Measurements from ENCODE around the gene CAMK2D.

The CAMK2D gene

DNA sequence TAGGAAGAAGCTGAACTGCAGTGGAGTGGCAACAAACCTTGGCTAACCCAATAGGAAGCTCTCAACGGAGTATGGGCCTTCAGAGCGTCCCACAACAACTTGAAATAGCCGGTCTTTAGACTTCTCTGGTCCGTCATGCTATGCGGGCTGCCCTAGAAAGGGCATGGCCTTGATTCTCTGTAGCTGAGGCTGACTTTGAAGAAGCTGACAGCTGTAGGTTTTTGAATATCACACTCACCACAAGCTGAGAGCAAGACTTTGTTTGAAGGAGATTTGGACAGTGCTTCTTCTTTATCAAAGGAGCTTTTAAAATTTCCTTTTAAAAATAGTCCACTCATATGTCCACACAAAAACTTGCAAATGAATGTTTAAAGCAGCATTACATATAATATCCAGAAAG lies 322.9 kb downstream of the CAMK2D start:
- no peaks in the 10 kb centered on the region for H3K36me3 ChIP-seq (ENCODE audit: insufficient read depth, low read length)
- H3K4me1 ChIP-seq (ENCODE audit: insufficient read depth, low read length), result peaks cover 8% of the 10 kb centered on the region; the same call in 1 of the 2 replicates
- H3K9ac ChIP-seq (ENCODE audit: low read depth, low read length), result no peak overlapping the region
- H3K27ac ChIP-seq (ENCODE audit: low read depth, low read length), result no peak overlapping the region
- WGBS, result 94% methylated on average over 5 of the region's 5 CpGs
- no peaks in the 10 kb centered on the region for H3K9me3 ChIP-seq (ENCODE audit: insufficient read depth, low read depth, low read length)
- H3K27me3 ChIP-seq (ENCODE audit: insufficient read depth, low read length), result no peaks in the 10 kb centered on the region
- no peak overlapping the region for H3K4me3 ChIP-seq (ENCODE audit: low read length)

GRCh38 chr4:113437129-113437528 lies 324.4 kb downstream of the CAMK2D start:
- H3K27me3 ChIP-seq (ENCODE audit: insufficient read depth, low read length), result no peaks in the 10 kb centered on the region
- no peak overlapping the region for H3K9ac ChIP-seq (ENCODE audit: low read depth, low read length)

DNA sequence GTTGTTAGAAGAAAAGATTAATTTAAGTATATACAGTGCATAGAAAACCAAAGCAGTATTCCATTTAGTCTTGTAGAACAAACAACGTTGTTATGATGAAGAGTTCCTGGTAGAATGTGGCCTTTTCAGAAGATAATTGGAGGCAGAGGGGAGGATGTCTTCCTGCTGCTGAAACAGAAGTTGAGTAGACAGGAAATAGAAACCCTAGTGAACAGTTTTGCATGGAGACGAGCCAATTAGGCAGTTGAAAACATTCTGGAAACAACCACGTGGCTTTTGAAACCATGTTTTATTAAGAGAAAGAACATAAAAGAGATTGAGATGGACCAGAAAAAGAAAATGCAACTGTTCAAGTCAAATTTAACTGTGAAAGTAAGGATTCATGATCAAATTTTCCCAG lies 325.2 kb downstream of the CAMK2D start:
- no peak overlapping the region for H3K27ac ChIP-seq (ENCODE audit: low read depth, low read length)
- no peak overlapping the region for H3K4me3 ChIP-seq (ENCODE audit: low read length)
- H3K9me3 ChIP-seq (ENCODE audit: insufficient read depth, low read depth, low read length), result peaks cover 7% of the 10 kb centered on the region; the same call in 1 of the 2 replicates
- peaks cover 8% of the 10 kb centered on the region; the same call in 1 of the 2 replicates for H3K4me1 ChIP-seq (ENCODE audit: insufficient read depth, low read length)
- no peak overlapping the region for H3K9ac ChIP-seq (ENCODE audit: low read depth, low read length)
- no peaks in the 10 kb centered on the region for H3K27me3 ChIP-seq (ENCODE audit: insufficient read depth, low read length)
- no peaks in the 10 kb centered on the region for H3K36me3 ChIP-seq (ENCODE audit: insufficient read depth, low read length)
- 61% methylated on average over 3 of the region's 3 CpGs for WGBS

More at GRCh38 chr4:113437129-113437528, 324.4 kb downstream of the CAMK2D start:
- WGBS, result 81% methylated on average over 3 of the region's 3 CpGs
- Histone ChIP-seq H3K9me3 (ENCODE audit: insufficient read depth, low read depth, low read length) (0 out of 2 replicates have a peak, but pooled peaks cover 3% of the 10 kb centered on the region), H3K4me3 (ENCODE audit: low read length) (no peak overlapping the region), H3K4me1 (ENCODE audit: insufficient read depth, low read length) (peaks cover 8% of the 10 kb centered on the region; the same call in 1 of the 2 replicates), H3K27ac (ENCODE audit: low read depth, low read length) (no peak overlapping the region), H3K36me3 (ENCODE audit: insufficient read depth, low read length) (no peaks in the 10 kb centered on the region)

DNA sequence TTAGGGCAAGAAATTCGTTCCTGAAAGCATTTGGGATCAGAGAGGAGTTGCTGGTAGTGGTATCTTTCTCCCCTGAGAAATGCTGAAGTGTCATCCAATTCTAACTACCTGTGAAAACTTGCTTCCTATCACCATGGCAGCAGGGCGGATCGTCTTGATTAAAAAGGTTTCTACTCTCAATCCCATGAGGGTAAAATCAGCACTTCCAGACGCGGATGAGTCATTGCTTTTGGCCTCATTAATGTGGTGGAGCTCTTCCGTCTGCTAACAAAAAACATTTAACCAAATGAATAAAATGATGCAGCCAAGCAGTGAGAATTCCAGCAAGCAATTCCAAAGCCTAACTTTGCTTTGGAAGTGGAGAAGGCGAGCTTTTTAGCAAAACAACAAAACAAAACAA lies 325.6 kb downstream of the CAMK2D start:
- H3K9ac ChIP-seq (ENCODE audit: low read depth, low read length), result no peak overlapping the region
- WGBS, result 59% methylated on average over 6 of the region's 7 CpGs
- peaks cover 8% of the 10 kb centered on the region; the same call in 1 of the 2 replicates for H3K4me1 ChIP-seq (ENCODE audit: insufficient read depth, low read length)
- H3K27me3 ChIP-seq (ENCODE audit: insufficient read depth, low read length), result no peaks in the 10 kb centered on the region
- H3K4me3 ChIP-seq (ENCODE audit: low read length), result no peak overlapping the region
- no peak overlapping the region for H3K27ac ChIP-seq (ENCODE audit: low read depth, low read length)
- peaks cover 12% of the 10 kb centered on the region for H3K9me3 ChIP-seq (ENCODE audit: insufficient read depth, low read depth, low read length)
- no peaks in the 10 kb centered on the region for H3K36me3 ChIP-seq (ENCODE audit: insufficient read depth, low read length)

GRCh38 chr4:113434247-113434587 lies 327.3 kb downstream of the CAMK2D start:
- Histone ChIP-seq H3K27ac (ENCODE audit: low read depth, low read length) (no peak overlapping the region), H3K27me3 (ENCODE audit: insufficient read depth, low read length) (no peaks in the 10 kb centered on the region), H3K4me1 (ENCODE audit: insufficient read depth, low read length) (peaks cover 8% of the 10 kb centered on the region; the same call in 1 of the 2 replicates), H3K9ac (ENCODE audit: low read depth, low read length) (no peak overlapping the region), H3K4me3 (ENCODE audit: low read length) (no peak overlapping the region), H3K36me3 (ENCODE audit: insufficient read depth, low read length) (no peaks in the 10 kb centered on the region), H3K9me3 (ENCODE audit: insufficient read depth, low read depth, low read length) (peaks cover 18% of the 10 kb centered on the region)
- 84% methylated on average over 3 of the region's 3 CpGs for WGBS

- Histone ChIP-seq H3K4me3 (ENCODE audit: low read length) (no peak overlapping the region), H3K9me3 (ENCODE audit: insufficient read depth, low read depth, low read length) (peaks cover 18% of the 10 kb centered on the region), H3K9ac (ENCODE audit: low read depth, low read length) (no peak overlapping the region), H3K36me3 (ENCODE audit: insufficient read depth, low read length) (no peaks in the 10 kb centered on the region), H3K27ac (ENCODE audit: low read depth, low read length) (no peak overlapping the region), H3K4me1 (ENCODE audit: insufficient read depth, low read length) (peaks cover 8% of the 10 kb centered on the region; the same call in 1 of the 2 replicates), H3K27me3 (ENCODE audit: insufficient read depth, low read length) (no peaks in the 10 kb centered on the region)
- 95% methylated on average over 4 of the region's 4 CpGs for WGBS
These were observed 327.8 kb downstream of the CAMK2D start for GRCh38 chr4:113433536-113434246.

DNA sequence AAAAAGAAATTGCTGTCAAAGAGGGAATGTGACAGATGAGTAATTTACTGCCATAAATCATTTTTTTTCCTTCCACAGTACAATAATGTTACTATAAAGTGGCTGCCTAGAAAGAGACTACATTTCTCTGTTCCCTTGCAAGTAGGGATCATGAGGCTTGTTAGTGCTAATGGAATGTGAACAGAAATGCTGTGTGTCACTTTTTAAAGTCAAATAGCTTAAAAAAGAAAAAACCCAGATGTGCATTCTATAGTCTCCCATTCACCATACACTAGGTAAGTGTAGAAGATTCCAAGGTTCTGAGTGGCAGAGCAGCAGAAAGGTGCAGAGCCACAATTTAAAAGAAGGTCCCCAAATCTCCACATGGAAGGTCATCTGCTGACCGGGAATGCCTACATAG lies 328.4 kb downstream of the CAMK2D start:
- Histone ChIP-seq H3K9me3 (ENCODE audit: insufficient read depth, low read depth, low read length) (peaks cover 18% of the 10 kb centered on the region), H3K4me3 (ENCODE audit: low read length) (no peak overlapping the region), H3K36me3 (ENCODE audit: insufficient read depth, low read length) (no peaks in the 10 kb centered on the region), H3K9ac (ENCODE audit: low read depth, low read length) (no peak overlapping the region), H3K27me3 (ENCODE audit: insufficient read depth, low read length) (no peaks in the 10 kb centered on the region), H3K27ac (ENCODE audit: low read depth, low read length) (no peak overlapping the region), H3K4me1 (ENCODE audit: insufficient read depth, low read length) (peaks cover 8% of the 10 kb centered on the region; the same call in 1 of the 2 replicates)
- WGBS, result 94% methylated on average over 1 of the region's 1 CpG

GRCh38 chr4:113423631-113424030 lies 337.9 kb downstream of the CAMK2D start:
- 80% methylated on average over 1 of the region's 1 CpG for WGBS
- no peaks in the 10 kb centered on the region for H3K4me1 ChIP-seq (ENCODE audit: insufficient read depth, low read length)
- H3K27me3 ChIP-seq (ENCODE audit: insufficient read depth, low read length), result no peaks in the 10 kb centered on the region
- no peak overlapping the region for H3K4me3 ChIP-seq (ENCODE audit: low read length)
- H3K36me3 ChIP-seq (ENCODE audit: insufficient read depth, low read length), result no peaks in the 10 kb centered on the region
- no peak overlapping the region for H3K27ac ChIP-seq (ENCODE audit: low read depth, low read length)
- peaks cover 18% of the 10 kb centered on the region; the same call in 1 of the 2 replicates for H3K9me3 ChIP-seq (ENCODE audit: insufficient read depth, low read depth, low read length)
- H3K9ac ChIP-seq (ENCODE audit: low read depth, low read length), result no peak overlapping the region

DNA sequence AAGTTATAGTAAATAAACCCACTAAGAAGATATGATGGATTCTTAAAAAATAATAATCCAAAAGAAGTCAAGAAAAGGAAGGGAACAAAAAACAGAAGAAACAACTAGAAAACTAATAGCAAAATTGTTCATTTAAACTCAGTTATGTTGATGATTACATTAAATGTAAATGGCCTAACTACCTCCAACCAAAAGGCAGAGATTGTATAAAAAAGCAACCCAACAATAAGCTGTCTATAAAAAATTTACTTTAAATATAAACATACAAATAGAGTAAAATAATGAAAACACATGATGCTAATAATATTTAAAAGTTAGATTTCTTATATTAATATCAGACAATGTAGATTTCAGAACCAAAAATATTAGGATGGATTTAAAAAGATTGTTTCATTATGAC lies 340.6 kb downstream of the CAMK2D start:
- peaks cover 18% of the 10 kb centered on the region; the same call in 1 of the 2 replicates for H3K9me3 ChIP-seq (ENCODE audit: insufficient read depth, low read depth, low read length)
- H3K27ac ChIP-seq (ENCODE audit: low read depth, low read length), result no peak overlapping the region
- no peaks in the 10 kb centered on the region for H3K27me3 ChIP-seq (ENCODE audit: insufficient read depth, low read length)
- H3K9ac ChIP-seq (ENCODE audit: low read depth, low read length), result no peak overlapping the region
- no peak overlapping the region for H3K4me3 ChIP-seq (ENCODE audit: low read length)
- H3K36me3 ChIP-seq (ENCODE audit: insufficient read depth, low read length), result no peaks in the 10 kb centered on the region
- H3K4me1 ChIP-seq (ENCODE audit: insufficient read depth, low read length), result no peaks in the 10 kb centered on the region

DNA sequence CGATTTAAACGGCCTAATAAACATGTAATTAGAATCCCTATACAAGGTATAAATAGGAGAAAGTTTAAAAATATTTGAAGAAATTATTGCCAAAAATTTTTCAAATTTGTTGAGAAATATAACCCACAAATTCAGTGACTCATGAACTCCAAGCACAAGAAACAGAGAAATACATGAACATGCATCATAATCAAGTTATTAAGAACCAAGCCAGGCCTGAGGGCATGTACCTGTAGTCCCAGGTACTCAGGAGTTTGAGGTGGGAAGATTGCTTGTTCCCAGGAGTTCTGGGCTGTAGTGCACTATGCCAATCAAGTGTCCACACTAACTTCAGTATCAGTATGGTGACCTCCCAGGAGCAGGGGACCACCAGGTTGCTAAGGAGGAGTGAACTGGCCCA lies 341.9 kb downstream of the CAMK2D start:
- Histone ChIP-seq H3K4me1 (ENCODE audit: insufficient read depth, low read length) (no peaks in the 10 kb centered on the region), H3K9ac (ENCODE audit: low read depth, low read length) (no peak overlapping the region), H3K4me3 (ENCODE audit: low read length) (no peak overlapping the region), H3K27ac (ENCODE audit: low read depth, low read length) (no peak overlapping the region), H3K27me3 (ENCODE audit: insufficient read depth, low read length) (no peaks in the 10 kb centered on the region), H3K9me3 (ENCODE audit: insufficient read depth, low read depth, low read length) (peaks cover 18% of the 10 kb centered on the region; the same call in 1 of the 2 replicates), H3K36me3 (ENCODE audit: insufficient read depth, low read length) (no peaks in the 10 kb centered on the region)
- WGBS, result no CpG with 5 or more reads among the region's 2 CpGs

DNA sequence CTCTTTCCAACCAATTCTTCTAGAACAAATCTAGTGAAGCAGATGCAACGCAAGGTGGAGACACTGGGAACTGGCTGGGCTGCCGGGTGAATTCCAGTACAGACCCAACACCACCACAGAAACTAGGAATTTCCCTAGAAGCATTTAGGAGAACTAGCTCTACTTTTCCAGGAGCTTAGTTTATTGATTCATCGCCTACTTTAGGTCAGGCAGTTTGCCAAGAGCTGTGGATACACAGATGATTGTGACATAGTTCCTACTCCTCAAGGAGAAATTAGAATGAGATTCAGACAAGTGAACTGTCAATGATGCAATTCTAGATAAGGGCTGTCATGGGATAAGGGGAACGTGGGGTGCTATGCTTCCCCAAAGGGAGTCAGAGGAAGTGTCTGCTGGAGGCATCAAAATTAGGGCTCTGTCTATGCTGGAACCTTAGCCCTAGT lies 350.0 kb downstream of the CAMK2D start:
- Histone ChIP-seq H3K36me3 (ENCODE audit: insufficient read depth, low read length) (no peaks in the 10 kb centered on the region), H3K4me1 (ENCODE audit: insufficient read depth, low read length) (no peaks in the 10 kb centered on the region), H3K27me3 (ENCODE audit: insufficient read depth, low read length) (no peaks in the 10 kb centered on the region), H3K9ac (ENCODE audit: low read depth, low read length) (no peak overlapping the region), H3K4me3 (ENCODE audit: low read length) (no peak overlapping the region), H3K27ac (ENCODE audit: low read depth, low read length) (no peak overlapping the region), H3K9me3 (ENCODE audit: insufficient read depth, low read depth, low read length) (no peaks in the 10 kb centered on the region)
- 90% methylated on average over 4 of the region's 4 CpGs for WGBS
